HG03175 (cell line): ENCODE measurements around the gene PARD3.

Source experiments
- ATAC-seq: cut with Tn5 transposase; IDR thresholded peaks from one replicate; pipeline ENCODE4 v1.9.1; 2021; ENCODE audit warnings: mild to moderate bottlenecking, moderate library complexity; ENCODE audit not compliant: unreplicated experiment

The PARD3 gene

DNA sequence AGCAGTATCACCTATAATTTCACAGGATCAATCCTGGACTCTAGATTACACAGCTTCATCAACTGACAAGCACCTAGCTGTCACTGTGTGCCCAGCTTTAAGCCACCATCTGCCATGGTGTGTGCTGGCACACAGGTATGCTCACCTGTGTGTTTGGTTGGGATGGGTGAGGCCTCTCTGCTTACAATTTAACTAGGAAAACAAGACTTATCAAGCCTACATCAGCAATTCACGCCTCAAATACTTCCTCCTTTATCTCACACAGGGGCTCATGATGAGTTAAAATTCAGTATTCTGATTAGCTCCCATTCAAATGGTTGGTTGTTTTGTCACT, 608.2 kb downstream of the PARD3 start:
- no peak for ATAC-seq

DNA sequence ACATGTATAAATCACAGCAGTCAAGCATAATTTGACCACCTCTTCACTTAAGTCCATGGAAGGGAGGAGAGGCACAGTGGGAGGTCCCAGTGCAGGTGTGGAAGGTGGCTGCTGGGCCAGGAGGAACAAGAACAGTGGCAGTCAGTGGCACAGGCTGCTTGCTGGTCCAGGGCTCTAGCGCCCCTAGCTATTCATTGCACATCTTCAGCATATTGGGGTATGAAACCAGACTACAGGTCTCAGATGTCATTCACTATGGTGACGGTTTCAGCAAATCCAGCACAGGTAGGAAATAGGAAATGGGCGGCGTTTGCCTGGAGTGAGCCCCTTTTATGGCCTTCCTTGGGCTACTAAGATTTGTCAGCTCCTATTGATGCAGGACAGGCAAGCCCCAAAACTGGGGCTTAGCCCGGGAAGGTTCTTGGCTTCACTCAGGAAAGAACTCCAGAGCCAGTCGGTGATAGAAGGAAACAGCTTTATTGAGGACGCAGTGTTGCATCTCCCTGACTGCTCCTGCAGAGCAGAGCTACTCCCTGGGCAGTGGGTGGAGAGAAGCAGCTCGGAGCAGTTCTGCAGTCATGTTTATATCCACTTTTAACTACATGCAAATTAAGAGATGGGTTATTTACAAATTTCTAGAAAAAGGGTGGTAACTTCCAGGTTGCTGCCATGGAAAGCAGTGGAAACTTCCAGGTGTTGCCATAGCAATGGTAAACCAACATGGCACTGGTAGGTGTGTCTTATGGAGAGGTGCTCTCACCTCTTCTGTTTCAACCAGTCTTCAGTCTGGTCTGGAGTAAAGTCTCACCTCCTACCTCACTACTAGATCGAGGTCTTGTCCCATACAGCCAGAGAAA, 608.8 kb downstream of the PARD3 start:
- peak; percentile 57 for ATAC-seq

DNA sequence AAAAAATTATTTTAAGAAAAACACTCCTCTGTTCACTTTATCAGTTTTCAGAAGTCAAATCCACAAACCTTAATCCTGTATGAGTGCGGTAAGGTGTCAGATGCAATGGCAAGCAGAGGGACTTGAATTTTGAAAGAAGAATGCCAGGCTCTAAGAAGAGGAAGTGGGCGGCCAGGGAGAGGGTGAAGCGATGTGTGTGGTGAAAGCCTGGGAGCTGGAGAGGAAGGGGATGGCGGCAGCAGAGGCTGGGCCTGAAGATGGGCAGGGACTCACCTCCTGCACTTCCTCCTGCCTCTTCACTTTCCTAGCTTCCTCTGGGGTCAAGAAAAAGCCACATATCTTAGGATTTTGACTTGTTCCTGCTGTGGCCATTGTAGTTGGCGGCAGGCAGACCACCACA, 609.6 kb downstream of the PARD3 start:
- ATAC-seq = no peak

DNA sequence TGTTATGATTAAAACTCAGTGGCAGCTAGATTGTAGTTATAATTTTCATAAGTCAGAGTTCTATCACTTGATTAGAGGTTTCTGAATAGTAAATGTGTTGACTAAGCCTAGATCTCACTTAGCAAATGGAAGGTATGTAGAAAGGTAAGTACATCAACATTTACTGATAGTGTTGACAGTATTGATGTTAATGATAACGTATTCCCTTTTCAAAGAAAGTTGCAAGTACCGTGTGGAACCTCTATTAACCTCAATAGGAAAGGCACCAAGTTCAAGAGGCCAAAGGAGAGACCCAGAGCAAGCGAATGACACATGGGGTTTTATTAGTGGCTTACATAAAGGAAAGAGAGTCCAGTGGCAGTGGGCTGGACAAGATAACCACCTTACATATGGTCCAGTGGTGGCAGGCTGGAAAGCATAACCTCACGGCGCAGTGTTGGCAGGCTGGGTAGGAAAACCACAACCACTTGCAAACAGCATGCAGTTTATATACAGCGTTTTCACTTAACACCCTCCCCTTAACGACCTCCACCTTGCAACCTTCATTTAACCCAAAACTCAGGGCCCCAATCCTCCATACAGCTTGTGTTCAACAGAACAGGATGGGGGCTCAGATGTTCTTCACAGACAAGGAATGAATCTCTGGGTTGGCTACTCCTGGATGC, 611.0 kb downstream of the PARD3 start:
- no peak for ATAC-seq

DNA sequence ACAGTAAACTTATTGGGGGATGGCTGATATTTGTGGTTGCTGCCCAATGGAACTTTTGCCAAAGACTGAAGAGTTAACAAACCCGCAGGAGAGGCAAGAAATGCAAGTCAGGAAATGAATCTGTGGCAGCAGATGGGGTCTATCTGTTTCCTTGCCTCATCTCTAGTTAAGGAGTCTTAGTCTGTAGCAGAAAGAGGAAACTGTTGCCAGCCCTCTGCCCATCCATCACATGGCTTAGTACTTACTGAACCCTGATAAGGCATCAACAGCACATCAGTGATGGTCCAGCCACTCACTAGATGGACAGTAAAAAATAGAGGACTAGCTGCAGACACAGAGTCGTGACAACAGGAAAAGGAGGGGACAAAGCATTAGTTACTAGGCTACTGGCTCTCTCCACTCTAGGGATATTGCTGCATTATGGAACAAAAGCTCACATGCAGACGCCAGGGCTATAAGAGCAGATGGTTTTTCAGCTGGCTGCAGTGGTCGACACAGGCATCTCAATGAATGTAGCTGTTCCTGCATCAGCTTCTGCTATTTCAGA, 614.7 kb downstream of the PARD3 start:
- ATAC-seq = no peak

DNA sequence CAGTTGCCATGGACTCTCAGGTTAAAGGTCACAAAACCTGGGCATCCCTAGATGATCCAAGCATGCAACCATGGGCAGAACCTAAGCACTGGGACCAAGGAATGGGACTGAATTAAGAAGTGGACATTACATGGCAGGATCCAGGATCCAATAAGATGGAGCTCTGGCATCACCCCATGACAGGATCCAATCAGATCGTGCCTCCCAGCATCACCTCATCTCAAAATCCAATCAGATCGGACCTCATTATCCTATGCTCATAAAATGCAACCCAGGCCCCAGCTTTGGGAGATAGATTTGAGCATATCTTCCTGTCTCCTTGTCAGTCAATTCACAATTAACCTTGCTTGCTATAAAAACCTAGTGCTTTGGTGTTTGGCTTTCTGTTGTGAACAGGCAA, 616.1 kb downstream of the PARD3 start:
- no peak for ATAC-seq

DNA sequence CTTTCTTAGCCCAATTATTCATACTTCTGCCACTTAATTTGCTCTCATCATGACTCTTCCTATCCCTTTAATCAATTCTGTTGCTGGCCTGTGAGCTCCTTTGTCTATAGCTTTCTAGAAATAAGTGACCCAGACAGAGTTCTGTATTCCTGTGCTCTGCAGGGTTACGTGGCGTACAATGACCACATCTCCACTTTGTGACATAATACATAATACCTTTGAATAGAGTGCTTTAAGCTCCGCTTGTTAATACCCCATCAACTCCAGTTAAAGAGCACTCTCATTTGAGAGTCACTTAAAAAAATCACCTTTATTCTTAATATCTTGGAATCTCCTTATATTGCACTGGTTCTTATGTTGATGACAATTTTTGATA, 619.0 kb downstream of the PARD3 start:
- no peak for ATAC-seq

DNA sequence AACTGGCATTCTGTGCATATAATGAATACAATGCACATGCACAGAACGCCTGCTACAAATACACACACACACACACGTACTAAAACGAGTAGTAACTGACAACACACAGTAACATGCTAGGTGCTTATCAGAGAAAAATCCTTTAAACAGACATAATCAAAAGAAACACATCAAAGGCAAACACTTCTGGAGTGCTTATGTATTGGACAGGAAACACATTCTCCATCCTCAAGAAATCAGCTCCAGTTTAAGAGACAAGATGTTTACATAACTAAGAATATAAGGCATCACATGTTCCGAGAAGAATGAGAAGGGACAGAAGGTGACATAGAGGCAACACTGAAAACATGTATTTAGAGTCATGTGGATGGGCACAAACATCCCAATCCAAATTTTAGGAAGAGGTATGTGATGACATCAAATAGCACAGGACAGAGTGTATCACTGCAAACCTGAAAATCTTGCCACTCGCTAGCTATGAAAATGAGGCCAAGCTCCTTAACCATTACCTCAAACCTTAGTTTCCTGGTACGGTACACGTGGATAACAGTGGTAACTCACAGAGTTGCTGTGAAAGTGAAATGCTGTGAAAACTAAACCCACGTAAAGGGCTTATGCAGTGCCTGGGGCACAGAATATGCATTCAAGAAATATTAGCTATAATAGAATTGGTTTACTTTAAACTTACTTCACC, 619.6 kb downstream of the PARD3 start:
- ATAC-seq = no peak

DNA sequence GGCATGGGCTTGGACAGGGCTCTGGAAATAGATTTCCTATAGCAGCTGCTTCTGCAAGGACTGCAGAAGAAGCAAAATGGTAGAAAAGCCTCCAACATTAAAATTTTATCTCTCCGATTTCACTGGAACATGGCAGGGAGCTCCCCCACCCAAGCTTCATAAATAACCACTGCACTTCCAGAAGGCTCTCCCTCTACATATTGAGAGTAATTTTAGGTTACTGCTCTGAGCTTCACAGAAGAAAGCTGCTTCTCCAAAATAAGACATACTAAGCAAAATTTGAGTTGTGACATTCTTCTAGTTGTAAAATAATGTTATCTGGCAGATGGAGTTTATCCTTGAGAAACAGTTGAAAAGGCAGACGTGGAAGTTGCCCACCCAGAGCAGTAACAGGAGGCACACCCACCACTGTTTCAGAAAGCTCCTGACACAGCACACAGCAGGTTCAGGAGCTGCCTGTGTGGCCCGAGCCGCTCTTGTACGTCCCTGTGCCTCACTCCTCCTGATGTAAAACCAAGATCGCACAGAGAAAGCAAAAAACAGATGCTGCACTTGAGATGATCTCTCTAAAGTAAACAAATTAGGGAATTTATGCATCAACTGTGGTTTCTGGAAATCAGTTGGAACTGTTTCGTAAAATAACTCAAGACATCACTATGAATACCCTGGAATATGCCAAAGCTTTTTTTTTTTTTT, 621.0 kb downstream of the PARD3 start:
- no peak for ATAC-seq

DNA sequence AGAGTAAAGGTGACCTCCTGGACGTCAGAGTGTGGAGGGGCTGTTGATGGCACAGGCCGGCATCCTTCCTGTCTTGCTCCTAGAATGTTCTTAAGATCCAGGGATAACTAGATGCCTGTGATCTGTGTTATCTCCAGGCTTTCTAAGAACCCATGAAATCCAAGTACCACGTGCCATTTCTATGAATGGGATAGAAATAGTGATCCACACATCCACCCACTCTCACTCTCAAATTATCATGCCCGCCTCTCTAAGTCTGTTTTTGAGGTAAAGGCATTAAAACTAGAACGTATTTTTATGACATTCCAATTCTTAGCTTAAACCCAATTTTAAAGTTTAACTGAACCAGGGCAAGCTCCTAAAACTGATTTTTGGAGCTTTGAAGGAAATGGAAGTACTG, 622.5 kb downstream of the PARD3 start:
- ATAC-seq = no peak

DNA sequence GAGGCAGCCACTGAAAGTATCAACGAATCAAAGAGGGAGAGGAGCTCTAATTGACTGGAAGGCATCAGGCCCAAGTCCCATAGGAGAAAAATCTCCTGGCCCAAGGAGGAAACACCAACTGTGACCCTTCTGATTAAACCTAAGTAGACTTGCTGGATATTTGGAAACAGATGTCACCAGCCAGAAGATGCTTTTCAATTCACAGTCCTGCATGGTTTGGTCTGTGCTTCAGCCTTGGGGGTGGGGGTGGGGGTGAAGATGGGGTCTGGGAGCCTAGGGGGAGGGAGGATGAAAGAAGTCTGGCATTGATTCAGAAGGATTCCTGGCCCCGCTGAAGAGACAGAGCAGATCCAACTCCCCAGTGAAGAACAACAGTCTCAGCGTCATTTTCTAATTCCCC, 623.7 kb downstream of the PARD3 start:
- ATAC-seq = no peak

DNA sequence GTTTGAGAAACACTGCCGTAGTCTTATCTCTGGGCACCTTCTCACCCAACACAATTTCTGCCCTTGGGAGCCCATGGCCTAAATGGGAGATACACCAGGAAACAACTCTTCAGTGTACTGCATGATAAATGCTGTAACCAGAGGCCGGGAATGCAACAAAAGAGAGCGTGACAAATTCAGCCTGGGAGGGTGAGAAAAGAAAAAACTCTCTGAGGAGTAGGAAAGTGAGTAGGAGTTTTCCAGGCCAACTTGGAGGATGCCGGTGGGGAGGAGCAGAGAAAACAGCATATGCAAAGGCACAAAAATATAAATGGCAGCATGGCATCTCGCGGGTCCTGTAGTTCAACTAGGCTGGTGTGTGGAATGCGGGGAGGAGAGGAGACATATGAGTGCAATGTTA, 624.5 kb downstream of the PARD3 start:
- no peak for ATAC-seq

DNA sequence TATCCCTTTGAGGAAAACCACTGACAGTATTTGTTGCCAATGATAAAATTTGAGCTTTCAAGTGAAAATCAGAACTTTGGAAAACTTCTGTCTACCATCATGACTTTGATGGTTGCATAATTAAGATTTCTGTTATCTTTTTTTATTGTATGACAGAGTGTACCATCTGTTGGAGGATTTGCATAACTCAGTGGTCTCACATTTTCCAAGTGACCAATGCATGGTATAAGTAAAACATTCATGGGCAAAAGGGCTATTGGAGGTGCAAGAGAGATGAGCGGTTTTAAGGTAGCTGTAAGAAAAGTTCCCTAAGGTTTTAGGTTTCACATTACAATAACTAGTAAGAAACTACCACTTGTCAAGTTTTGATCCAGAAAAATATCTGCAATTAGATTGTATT, 625.3 kb downstream of the PARD3 start:
- no peak for ATAC-seq

DNA sequence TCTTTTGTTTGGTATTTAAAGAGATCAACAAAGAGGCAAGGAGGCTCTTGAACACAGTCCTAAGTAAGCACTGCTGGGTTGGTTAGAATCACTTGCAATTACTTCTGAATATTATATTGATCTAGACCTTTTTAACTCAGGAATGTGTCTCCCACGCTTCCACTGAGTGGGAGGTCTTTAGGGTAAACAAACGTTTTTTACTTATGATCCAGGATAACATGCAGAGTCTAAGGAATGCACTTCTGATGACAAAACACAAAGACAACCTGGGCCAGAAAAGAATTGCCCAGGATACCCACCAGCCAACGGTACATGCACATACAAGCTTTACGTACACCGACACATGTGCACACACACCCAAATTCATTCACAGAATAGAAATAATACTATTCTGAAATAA, 626.9 kb downstream of the PARD3 start:
- no peak for ATAC-seq

DNA sequence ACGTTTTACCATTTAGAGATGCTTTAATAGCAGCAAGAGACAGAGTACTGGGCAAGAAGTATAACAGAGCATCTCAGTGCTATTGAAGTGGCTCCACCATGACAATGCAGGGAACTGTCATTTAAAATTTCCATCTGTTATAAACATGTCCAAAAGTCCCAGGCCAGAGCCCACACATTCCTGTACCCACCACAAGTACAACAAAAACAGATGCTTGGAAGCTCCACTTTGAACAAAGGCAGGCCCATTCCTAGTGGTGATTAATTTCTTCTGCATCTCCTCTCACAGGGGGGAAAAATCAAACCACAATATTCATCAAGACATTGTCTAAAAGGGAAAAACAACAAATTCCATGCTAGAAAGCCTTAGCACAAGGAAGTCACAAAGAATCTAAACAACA, 627.9 kb downstream of the PARD3 start:
- ATAC-seq = no peak

DNA sequence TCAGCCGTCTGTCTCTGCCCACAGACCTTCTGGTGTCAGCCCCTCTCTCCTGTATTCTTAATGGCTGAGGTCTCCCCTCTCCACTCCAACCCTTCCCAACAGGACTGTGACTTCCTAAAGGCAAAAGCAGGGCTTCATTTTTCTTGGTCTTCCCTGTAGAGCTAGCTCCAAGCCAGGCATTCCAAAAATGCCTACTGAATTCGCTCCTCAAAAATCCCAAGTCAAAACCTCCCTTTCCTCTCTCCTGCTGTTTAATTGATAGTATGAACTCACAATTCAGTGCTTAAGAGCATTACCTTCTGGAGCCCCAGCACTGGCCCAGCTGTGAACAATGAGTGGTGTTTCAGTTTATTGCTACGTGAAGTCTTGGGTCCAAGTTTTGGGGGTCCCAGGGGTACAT, 628.4 kb downstream of the PARD3 start:
- no peak for ATAC-seq

DNA sequence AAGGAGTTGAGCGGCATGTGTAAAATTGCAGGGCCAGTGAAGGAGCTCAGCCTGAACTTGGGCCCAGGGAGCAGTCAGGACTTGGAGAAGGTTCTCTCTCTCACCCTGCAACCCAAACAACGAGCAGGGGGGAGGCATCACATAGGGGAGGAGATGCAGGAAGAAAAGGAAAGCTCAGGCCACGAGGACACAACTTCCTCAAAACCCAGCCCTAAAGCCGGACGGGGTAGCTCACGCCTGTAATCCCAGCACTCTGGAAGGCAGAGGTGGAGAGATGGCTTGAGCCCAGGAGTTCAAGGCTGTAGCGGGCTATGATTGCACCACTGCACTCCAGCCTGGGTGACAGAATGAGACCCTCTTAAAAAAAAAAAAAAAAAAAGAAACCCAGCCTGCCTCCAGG, 629.1 kb downstream of the PARD3 start:
- no peak for ATAC-seq

DNA sequence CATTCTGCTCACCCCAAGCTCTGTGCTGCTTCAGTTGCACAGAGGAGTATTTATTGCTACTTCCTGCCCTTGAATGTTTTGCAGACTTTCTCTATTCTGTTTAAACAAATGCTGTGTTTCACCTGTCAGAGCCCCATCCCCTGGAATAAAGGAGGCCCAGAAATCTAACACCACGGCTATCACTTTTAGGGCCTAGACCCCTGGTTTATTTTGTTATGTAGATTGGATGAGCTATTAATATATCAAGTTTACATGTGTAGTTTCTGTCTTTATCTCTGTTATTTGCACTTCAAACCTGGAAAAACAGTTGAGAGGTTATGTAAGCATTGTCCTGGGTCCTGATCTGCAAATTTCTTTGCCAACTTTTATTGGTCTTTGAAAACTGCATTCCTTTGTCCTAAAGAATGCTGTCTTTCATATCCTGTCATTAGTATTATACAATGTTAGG, 630.1 kb downstream of the PARD3 start:
- no peak for ATAC-seq

DNA sequence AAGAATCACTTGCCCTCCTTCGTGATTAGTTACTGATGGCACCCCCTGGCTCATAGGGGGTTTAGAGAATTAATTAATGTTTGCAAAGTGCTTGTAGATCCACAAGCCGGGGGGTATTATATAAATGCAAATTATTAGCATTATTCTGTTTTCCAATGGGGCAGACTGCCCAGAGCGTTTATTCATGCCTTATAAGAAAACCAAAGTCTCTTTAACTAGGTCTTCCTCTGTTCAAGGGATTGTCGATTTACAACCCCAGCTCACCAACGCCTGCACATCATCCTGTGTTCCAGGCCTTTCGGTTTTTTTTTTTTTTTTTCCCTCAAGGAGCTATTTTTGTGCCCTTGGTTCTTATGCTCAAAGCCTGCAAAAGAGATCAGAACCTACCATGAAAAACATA, 630.7 kb downstream of the PARD3 start:
- no peak for ATAC-seq

DNA sequence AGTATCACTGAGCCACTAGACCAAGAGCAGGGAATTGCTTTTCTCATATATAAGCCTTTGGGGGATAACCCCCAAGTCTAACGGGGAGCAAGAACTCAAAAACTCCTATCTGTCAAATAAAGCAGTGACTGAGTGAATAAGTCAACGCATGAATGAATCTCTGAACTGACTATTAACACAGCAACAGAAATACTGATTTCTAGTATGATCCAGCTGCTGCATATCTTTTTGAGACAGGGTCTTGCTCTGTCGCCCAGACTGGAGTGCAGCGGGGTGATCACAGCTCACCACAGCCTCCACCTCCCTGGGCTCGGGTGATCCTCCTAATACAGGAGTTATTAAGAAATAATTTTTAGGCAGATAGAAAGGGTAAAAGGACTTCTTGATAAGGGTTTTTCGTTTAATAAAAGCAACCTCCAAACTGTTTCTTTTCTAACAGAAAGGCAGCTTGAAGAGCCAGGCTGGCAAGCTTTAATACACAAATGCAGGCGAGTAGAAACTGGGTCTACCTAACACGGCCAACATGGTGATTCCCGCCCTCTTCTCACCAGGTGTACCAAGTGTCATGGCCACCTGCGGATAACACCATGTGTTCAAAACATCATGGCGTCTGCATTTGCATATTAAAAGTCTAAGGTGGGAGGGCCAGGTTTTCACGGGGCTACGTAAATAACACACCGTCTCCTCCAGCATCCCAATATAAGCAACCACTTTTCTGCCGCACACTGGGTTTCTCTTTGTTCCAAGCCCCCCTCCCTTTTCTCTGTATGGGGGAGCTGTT, 631.9 kb downstream of the PARD3 start:
- no peak for ATAC-seq
